Measurements from ENCODE around the gene APBB2. TPM values are rescaled to one million over a fixed set of nuclear protein-coding genes. Genes with fewer than 3 reads are reported as not detected.

The APBB2 gene
- total and polyA plus RNA-seq, 2 of the 8 experiments (the other 6 are each of a cell fraction or from before 2014, with no cell fraction given), result 58.7 to 59.4 TPM

DNA sequence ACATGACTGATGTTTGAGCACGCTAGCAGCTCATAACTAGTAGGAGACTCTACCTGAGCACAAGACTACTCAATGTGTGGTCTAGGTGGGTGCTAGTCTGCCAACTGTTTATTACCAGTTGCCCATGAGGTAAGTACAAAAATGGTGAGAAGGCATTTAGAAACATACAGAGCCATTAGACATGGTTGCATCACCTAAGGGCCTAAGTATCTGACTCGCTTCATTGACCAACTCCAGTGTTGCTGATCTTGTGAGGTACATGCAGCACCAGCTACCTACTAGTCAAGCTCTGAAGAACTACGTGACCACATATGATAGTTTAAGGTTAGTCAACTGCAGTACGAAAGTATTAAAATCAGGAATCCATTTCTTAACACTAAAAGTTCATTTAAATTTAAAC, 39.9 kb downstream of the APBB2 start (continued):
- no peak for TF ChIP-seq ZNF274 (IDR thresholded peaks at IDR 0.05; ENCODE audit: borderline replicate concordance, extremely low read depth, low read length)
- TF ChIP-seq CTBP2 (IDR thresholded peaks at IDR 0.05; ENCODE audit: borderline replicate concordance, insufficient read depth, insufficient read length, low read length), result no peak
- no peak for TF ChIP-seq JUN (IDR thresholded peaks at IDR 0.05; ENCODE audit: low read depth, low read length)
- TF ChIP-seq RFX5 (IDR thresholded peaks at IDR 0.05; ENCODE audit: borderline replicate concordance, low read depth, low read length), result no peak

Data from H1 (cell line).